Uterus (tissue), 2 donors: Measurements from ENCODE around the gene NOS1AP.

Experiments
- POLR2A ChIP-seq, 2 donors: fragments of 450-650 bp; IDR thresholded peaks; one replicate each; pipeline ENCODE4 v1.6.1; 2016; ENCODE audit warnings: antibody characterized with exemption in 2 of 2, mild to moderate bottlenecking in 1 of 2, moderate library complexity in 1 of 2
- TF ChIP-seq, protein P1 (sequence below), 4 experiments: fragments of 200-600 bp in 2 of 4; fragments of 450-650 bp in 2 of 4; sonication (generic) in 2 of 4; IDR thresholded peaks; one replicate each; pipeline ENCODE4 v1.5.1; 2016 to 2019; ENCODE audit warnings: antibody characterized with exemption in 4 of 4, mild to moderate bottlenecking in 2 of 4, moderate library complexity in 1 of 4

DNA sequence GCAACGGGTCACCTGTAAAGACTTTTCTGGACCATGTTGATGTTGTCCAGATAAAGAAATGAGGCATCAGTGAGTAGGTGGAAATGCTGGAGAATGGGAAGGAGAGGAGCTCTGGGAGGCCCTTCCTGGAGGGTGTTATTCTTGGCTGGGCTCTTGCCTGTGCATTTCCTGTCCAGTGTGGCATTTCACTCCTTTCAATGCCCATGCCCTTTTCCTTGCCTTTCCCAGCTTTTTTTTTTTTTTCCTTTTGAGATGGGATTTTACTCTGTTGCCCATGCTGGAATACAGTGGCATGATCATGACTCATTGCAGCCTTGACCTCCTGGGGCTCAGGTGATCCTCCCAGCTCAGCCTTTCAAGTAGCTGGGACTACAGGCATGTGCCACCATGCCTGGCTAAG is 11.8 kb downstream of the NOS1AP start:
- TF ChIP-seq, protein P1, sequence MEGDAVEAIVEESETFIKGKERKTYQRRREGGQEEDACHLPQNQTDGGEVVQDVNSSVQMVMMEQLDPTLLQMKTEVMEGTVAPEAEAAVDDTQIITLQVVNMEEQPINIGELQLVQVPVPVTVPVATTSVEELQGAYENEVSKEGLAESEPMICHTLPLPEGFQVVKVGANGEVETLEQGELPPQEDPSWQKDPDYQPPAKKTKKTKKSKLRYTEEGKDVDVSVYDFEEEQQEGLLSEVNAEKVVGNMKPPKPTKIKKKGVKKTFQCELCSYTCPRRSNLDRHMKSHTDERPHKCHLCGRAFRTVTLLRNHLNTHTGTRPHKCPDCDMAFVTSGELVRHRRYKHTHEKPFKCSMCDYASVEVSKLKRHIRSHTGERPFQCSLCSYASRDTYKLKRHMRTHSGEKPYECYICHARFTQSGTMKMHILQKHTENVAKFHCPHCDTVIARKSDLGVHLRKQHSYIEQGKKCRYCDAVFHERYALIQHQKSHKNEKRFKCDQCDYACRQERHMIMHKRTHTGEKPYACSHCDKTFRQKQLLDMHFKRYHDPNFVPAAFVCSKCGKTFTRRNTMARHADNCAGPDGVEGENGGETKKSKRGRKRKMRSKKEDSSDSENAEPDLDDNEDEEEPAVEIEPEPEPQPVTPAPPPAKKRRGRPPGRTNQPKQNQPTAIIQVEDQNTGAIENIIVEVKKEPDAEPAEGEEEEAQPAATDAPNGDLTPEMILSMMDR (IDR thresholded peaks at IDR 0.05) = no peak
- no peak for TF ChIP-seq POLR2A (IDR thresholded peaks at IDR 0.05)
